Measurements from ENCODE around the gene STX16.

The STX16 gene

GRCh38 chr20:58661598-58662473 lies 10.8 kb downstream of the STX16 start:
- Histone ChIP-seq H3K4me3 (ENCODE audit: low read depth in 1 of 2, low read length in 2 of 2) (no peak overlapping the region), H3K4me1 (ENCODE audit: insufficient read depth, low read length) (peaks cover 10% of the 10 kb centered on the region), H3K9me3 (ENCODE audit: low read length) (no peaks in the 10 kb centered on the region), H3K27ac (ENCODE audit: low read depth, low read length) (no peak overlapping the region), H3K9ac (ENCODE audit: low read length) (no peak overlapping the region), H3K27me3 (ENCODE audit: control insufficient read depth in 1 of 2, insufficient read depth in 2 of 2, low read length in 2 of 2) (no peaks in the 10 kb centered on the region), H3K36me3 (ENCODE audit: insufficient read depth, low read length) (peaks cover 11% of the 10 kb centered on the region)

GRCh38 chr20:58664331-58664730 lies 13.2 kb downstream of the STX16 start:
- Histone ChIP-seq H3K36me3 (ENCODE audit: insufficient read depth, low read length) (peaks cover 25% of the 10 kb centered on the region), H3K9ac (ENCODE audit: low read length) (no peak overlapping the region), H3K27ac (ENCODE audit: low read depth, low read length) (no peak overlapping the region), H3K27me3 (ENCODE audit: control insufficient read depth in 1 of 2, insufficient read depth in 2 of 2, low read length in 2 of 2) (no peaks in the 10 kb centered on the region), H3K4me3 (ENCODE audit: low read depth in 1 of 2, low read length in 2 of 2) (no peak overlapping the region), H3K4me1 (ENCODE audit: insufficient read depth, low read length) (no peaks in the 10 kb centered on the region), H3K9me3 (ENCODE audit: low read length) (no peaks in the 10 kb centered on the region)

GRCh38 chr20:58664883-58665282 lies 13.8 kb downstream of the STX16 start:
- no peak overlapping the region for H3K9ac ChIP-seq (ENCODE audit: low read length)
- no peaks in the 10 kb centered on the region for H3K4me1 ChIP-seq (ENCODE audit: insufficient read depth, low read length)
- peaks cover 29% of the 10 kb centered on the region for H3K36me3 ChIP-seq (ENCODE audit: insufficient read depth, low read length)
- no peaks in the 10 kb centered on the region for H3K27me3 ChIP-seq (ENCODE audit: control insufficient read depth in 1 of 2, insufficient read depth in 2 of 2, low read length in 2 of 2)
- H3K4me3 ChIP-seq (ENCODE audit: low read depth in 1 of 2, low read length in 2 of 2): no peak overlapping the region
- no peak overlapping the region for H3K27ac ChIP-seq (ENCODE audit: low read depth, low read length)
- no peaks in the 10 kb centered on the region for H3K9me3 ChIP-seq (ENCODE audit: low read length)

- H3K9me3 ChIP-seq (ENCODE audit: low read length): no peaks in the 10 kb centered on the region
- H3K27ac ChIP-seq (ENCODE audit: low read depth, low read length): no peak overlapping the region
- no peaks in the 10 kb centered on the region for H3K27me3 ChIP-seq (ENCODE audit: control insufficient read depth in 1 of 2, insufficient read depth in 2 of 2, low read length in 2 of 2)
- H3K4me3 ChIP-seq (ENCODE audit: low read depth in 1 of 2, low read length in 2 of 2): no peak overlapping the region
- H3K36me3 ChIP-seq (ENCODE audit: insufficient read depth, low read length): peaks cover 34% of the 10 kb centered on the region
- no peak overlapping the region for H3K9ac ChIP-seq (ENCODE audit: low read length)
- no peaks in the 10 kb centered on the region for H3K4me1 ChIP-seq (ENCODE audit: insufficient read depth, low read length)
Observed at GRCh38 chr20:58665606-58666005, 14.5 kb downstream of the STX16 start.

GRCh38 chr20:58666702-58667101 lies 15.6 kb downstream of the STX16 start:
- Histone ChIP-seq H3K9me3 (ENCODE audit: low read length) (no peaks in the 10 kb centered on the region), H3K27me3 (ENCODE audit: control insufficient read depth in 1 of 2, insufficient read depth in 2 of 2, low read length in 2 of 2) (no peaks in the 10 kb centered on the region), H3K9ac (ENCODE audit: low read length) (no peak overlapping the region), H3K4me1 (ENCODE audit: insufficient read depth, low read length) (no peaks in the 10 kb centered on the region), H3K27ac (ENCODE audit: low read depth, low read length) (no peak overlapping the region), H3K36me3 (ENCODE audit: insufficient read depth, low read length) (peaks cover 36% of the 10 kb centered on the region), H3K4me3 (ENCODE audit: low read depth in 1 of 2, low read length in 2 of 2) (no peak overlapping the region)

- Histone ChIP-seq H3K27ac (ENCODE audit: low read depth, low read length) (no peak overlapping the region), H3K9ac (ENCODE audit: low read length) (no peak overlapping the region), H3K9me3 (ENCODE audit: low read length) (no peaks in the 10 kb centered on the region), H3K36me3 (ENCODE audit: insufficient read depth, low read length) (peaks cover 35% of the 10 kb centered on the region), H3K27me3 (ENCODE audit: control insufficient read depth in 1 of 2, insufficient read depth in 2 of 2, low read length in 2 of 2) (no peaks in the 10 kb centered on the region), H3K4me1 (ENCODE audit: insufficient read depth, low read length) (no peaks in the 10 kb centered on the region), H3K4me3 (ENCODE audit: low read depth in 1 of 2, low read length in 2 of 2) (no peak overlapping the region)
Observed at GRCh38 chr20:58667975-58668374, 16.9 kb downstream of the STX16 start.

GRCh38 chr20:58668901-58669286 lies 17.8 kb downstream of the STX16 start:
- Histone ChIP-seq H3K36me3 (ENCODE audit: insufficient read depth, low read length) (peaks cover 44% of the 10 kb centered on the region), H3K27ac (ENCODE audit: low read depth, low read length) (no peak overlapping the region), H3K9ac (ENCODE audit: low read length) (no peak overlapping the region), H3K27me3 (ENCODE audit: control insufficient read depth in 1 of 2, insufficient read depth in 2 of 2, low read length in 2 of 2) (no peaks in the 10 kb centered on the region), H3K9me3 (ENCODE audit: low read length) (no peaks in the 10 kb centered on the region), H3K4me3 (ENCODE audit: low read depth in 1 of 2, low read length in 2 of 2) (no peak overlapping the region), H3K4me1 (ENCODE audit: insufficient read depth, low read length) (no peaks in the 10 kb centered on the region)

GRCh38 chr20:58669287-58670006 lies 18.4 kb downstream of the STX16 start:
- no peaks in the 10 kb centered on the region for H3K27me3 ChIP-seq (ENCODE audit: control insufficient read depth in 1 of 2, insufficient read depth in 2 of 2, low read length in 2 of 2)
- H3K4me1 ChIP-seq (ENCODE audit: insufficient read depth, low read length): no peaks in the 10 kb centered on the region
- H3K27ac ChIP-seq (ENCODE audit: low read depth, low read length): no peak overlapping the region
- H3K36me3 ChIP-seq (ENCODE audit: insufficient read depth, low read length): peaks cover 44% of the 10 kb centered on the region
- H3K9me3 ChIP-seq (ENCODE audit: low read length): no peaks in the 10 kb centered on the region
- H3K9ac ChIP-seq (ENCODE audit: low read length): no peak overlapping the region
- H3K4me3 ChIP-seq (ENCODE audit: low read depth in 1 of 2, low read length in 2 of 2): no peak overlapping the region

GRCh38 chr20:58670102-58670501 lies 19.0 kb downstream of the STX16 start:
- H3K9me3 ChIP-seq (ENCODE audit: low read length): no peaks in the 10 kb centered on the region
- H3K27me3 ChIP-seq (ENCODE audit: control insufficient read depth in 1 of 2, insufficient read depth in 2 of 2, low read length in 2 of 2): no peaks in the 10 kb centered on the region
- H3K4me3 ChIP-seq (ENCODE audit: low read depth in 1 of 2, low read length in 2 of 2): no peak overlapping the region
- peaks cover 47% of the 10 kb centered on the region for H3K36me3 ChIP-seq (ENCODE audit: insufficient read depth, low read length)
- H3K4me1 ChIP-seq (ENCODE audit: insufficient read depth, low read length): no peaks in the 10 kb centered on the region
- no peak overlapping the region for H3K9ac ChIP-seq (ENCODE audit: low read length)
- no peak overlapping the region for H3K27ac ChIP-seq (ENCODE audit: low read depth, low read length)

GRCh38 chr20:58670659-58671058 lies 19.6 kb downstream of the STX16 start:
- Histone ChIP-seq H3K27me3 (ENCODE audit: control insufficient read depth in 1 of 2, insufficient read depth in 2 of 2, low read length in 2 of 2) (no peaks in the 10 kb centered on the region), H3K9ac (ENCODE audit: low read length) (no peak overlapping the region), H3K27ac (ENCODE audit: low read depth, low read length) (no peak overlapping the region), H3K4me1 (ENCODE audit: insufficient read depth, low read length) (no peaks in the 10 kb centered on the region), H3K36me3 (ENCODE audit: insufficient read depth, low read length) (peaks cover 52% of the 10 kb centered on the region), H3K9me3 (ENCODE audit: low read length) (no peaks in the 10 kb centered on the region), H3K4me3 (ENCODE audit: low read depth in 1 of 2, low read length in 2 of 2) (no peak overlapping the region)

- H3K27me3 ChIP-seq (ENCODE audit: control insufficient read depth in 1 of 2, insufficient read depth in 2 of 2, low read length in 2 of 2): no peaks in the 10 kb centered on the region
- no peaks in the 10 kb centered on the region for H3K4me1 ChIP-seq (ENCODE audit: insufficient read depth, low read length)
- no peak overlapping the region for H3K4me3 ChIP-seq (ENCODE audit: low read depth in 1 of 2, low read length in 2 of 2)
- H3K36me3 ChIP-seq (ENCODE audit: insufficient read depth, low read length): peaks cover 61% of the 10 kb centered on the region
- H3K9me3 ChIP-seq (ENCODE audit: low read length): no peaks in the 10 kb centered on the region
- no peak overlapping the region for H3K9ac ChIP-seq (ENCODE audit: low read length)
- no peak overlapping the region for H3K27ac ChIP-seq (ENCODE audit: low read depth, low read length)
Observed at GRCh38 chr20:58673119-58673518, 22.0 kb downstream of the STX16 start.
